ENCODE measurements around the gene TSTD2.

The TSTD2 gene

DNA sequence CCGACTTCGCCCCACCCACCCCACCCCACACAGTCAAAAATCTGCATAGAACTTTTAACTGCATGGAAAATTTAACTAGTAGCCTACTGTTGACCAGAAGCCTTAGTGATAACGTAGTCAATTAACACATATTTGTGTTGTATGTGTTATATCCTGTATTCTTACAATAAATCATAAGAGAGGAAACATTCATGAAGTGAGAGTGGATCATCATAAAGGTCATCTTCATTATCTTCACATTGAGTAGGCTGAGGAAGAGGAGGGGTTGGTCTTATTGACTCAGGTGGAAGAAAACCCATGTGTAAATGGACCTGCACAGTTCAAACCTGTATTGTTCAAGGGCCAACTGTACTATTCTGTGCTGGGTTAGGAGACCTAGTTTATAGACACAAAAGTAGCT lies 32.6 kb upstream of the TSTD2 start:
- H3K4me3 ChIP-seq (ENCODE audit: insufficient read depth in 1 of 2, low read depth in 1 of 2, low read length in 2 of 2) = no peak overlapping the region
- H4K91ac ChIP-seq (ENCODE audit: low read length) = no peak overlapping the region
- H3K79me1 ChIP-seq (replicated peaks; ENCODE audit: low read length, poor library complexity, severe bottlenecking) = peaks cover 18% of the 10 kb centered on the region
- H3K27ac ChIP-seq (ENCODE audit: low read length, poor library complexity, severe bottlenecking) = no peak overlapping the region
- no peak overlapping the region for H2AK5ac ChIP-seq (ENCODE audit: low read length, severe bottlenecking)
- H3K27me3 ChIP-seq (ENCODE audit: control insufficient read depth in 1 of 2, insufficient read depth in 1 of 2, low read length in 2 of 2) = no peaks in the 10 kb centered on the region
- H3K23ac ChIP-seq (ENCODE audit: low read length in 2 of 2) = no peak overlapping the region
- no peak overlapping the region for H4K8ac ChIP-seq (ENCODE audit: low read length)
- H3K14ac ChIP-seq (ENCODE audit: low read length in 2 of 2) = no peak overlapping the region
- H3K9me3 ChIP-seq (ENCODE audit: control insufficient read depth, low read length) = no peaks in the 10 kb centered on the region
- no peak overlapping the region for H2AFZ ChIP-seq (ENCODE audit: low read depth, low read length)
- WGBS = 100% methylated on average over 1 of the region's 3 CpGs
- no peak overlapping the region for H2BK5ac ChIP-seq (ENCODE audit: low read depth, low read length, poor library complexity, severe bottlenecking)
- H3K4ac ChIP-seq (ENCODE audit: low read depth in 1 of 2, low read length in 2 of 2) = no peak overlapping the region
- H3K4me1 ChIP-seq (ENCODE audit: control insufficient read depth, insufficient read depth, low read depth, low read length) = no peaks in the 10 kb centered on the region
- H2BK12ac ChIP-seq (ENCODE audit: low read length in 2 of 2) = no peak overlapping the region
- H3K18ac ChIP-seq (ENCODE audit: low read depth in 1 of 2, low read length in 2 of 2) = no peak overlapping the region
- H2BK120ac ChIP-seq (ENCODE audit: low read depth, low read length) = no peak overlapping the region
- H2BK15ac ChIP-seq (ENCODE audit: low read depth, poor library complexity, severe bottlenecking) = no peak overlapping the region
- no peak overlapping the region for H3K4me2 ChIP-seq (ENCODE audit: low read length, poor library complexity, severe bottlenecking)
- DNase-seq = no peak
- no peak overlapping the region for H3K9ac ChIP-seq (ENCODE audit: low read length)
- H3K36me3 ChIP-seq (ENCODE audit: control insufficient read depth in 1 of 2, insufficient read depth in 2 of 2, low read depth in 1 of 2, low read length in 2 of 2) = peaks cover 17 to 97% of the 10 kb centered on the region in 2 experiments

DNA sequence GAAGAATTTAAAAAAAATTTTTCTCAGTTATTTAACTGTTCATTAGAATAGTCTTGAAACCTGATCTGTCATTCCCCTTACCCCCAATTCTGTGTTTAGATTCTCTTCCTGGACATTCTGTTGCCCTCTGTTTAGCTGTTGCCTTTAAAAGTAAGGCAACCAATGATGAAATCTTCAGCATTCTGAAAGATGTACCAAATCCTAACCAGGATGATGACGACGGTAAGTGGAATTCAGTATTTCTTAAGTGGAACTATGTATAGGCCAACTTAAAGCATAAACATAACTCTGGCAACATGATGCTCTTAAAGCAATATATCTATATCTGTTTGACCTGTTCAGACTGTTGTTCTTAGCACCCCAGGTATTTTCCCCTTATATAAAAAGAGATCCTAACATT lies 27.7 kb upstream of the TSTD2 start:
- no peak overlapping the region for H3K14ac ChIP-seq (ENCODE audit: low read length in 2 of 2)

DNA sequence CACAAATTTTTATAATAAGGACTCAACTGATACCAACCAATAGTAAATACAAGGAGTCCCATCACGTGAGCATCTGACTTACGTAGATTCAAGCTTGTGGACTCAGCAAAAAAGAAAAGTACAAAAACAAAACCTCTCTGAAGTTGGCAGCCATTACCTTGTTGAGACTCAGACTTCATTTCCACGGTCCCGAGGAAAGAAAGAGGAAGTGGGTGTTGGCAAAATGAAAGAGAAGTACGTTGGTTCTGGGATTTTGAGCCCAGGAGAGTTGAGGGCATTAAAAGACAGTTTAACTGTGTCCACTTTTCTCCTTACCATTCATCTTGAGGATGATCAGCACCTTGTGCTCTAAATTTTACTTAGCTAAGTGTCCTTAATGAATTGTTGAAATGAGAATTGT lies 27.2 kb upstream of the TSTD2 start:
- H3K18ac ChIP-seq (ENCODE audit: low read depth in 1 of 2, low read length in 2 of 2) = no peak overlapping the region
- H3K79me1 ChIP-seq (replicated peaks; ENCODE audit: low read length, poor library complexity, severe bottlenecking) = peaks cover 19% of the 10 kb centered on the region
- H3K23ac ChIP-seq (ENCODE audit: low read length in 2 of 2) = no peak overlapping the region
- no peak overlapping the region for H4K91ac ChIP-seq (ENCODE audit: low read length)
- no peak overlapping the region for H2AK5ac ChIP-seq (ENCODE audit: low read length, severe bottlenecking)
- H3K9ac ChIP-seq (ENCODE audit: low read length) = no peak overlapping the region
- no peak overlapping the region for H3K27ac ChIP-seq (ENCODE audit: low read length, poor library complexity, severe bottlenecking)
- H4K8ac ChIP-seq (ENCODE audit: low read length) = no peak overlapping the region
- no peaks in the 10 kb centered on the region for H3K4me1 ChIP-seq (ENCODE audit: control insufficient read depth, insufficient read depth, low read depth, low read length)
- H3K4me2 ChIP-seq (ENCODE audit: low read length, poor library complexity, severe bottlenecking) = no peak overlapping the region
- H2BK120ac ChIP-seq (ENCODE audit: low read depth, low read length) = no peak overlapping the region
- H3K4ac ChIP-seq (ENCODE audit: low read depth in 1 of 2, low read length in 2 of 2) = no peak overlapping the region
- H3K27me3 ChIP-seq (ENCODE audit: control insufficient read depth in 1 of 2, insufficient read depth in 1 of 2, low read length in 2 of 2) = no peaks in the 10 kb centered on the region
- H2AFZ ChIP-seq (ENCODE audit: low read depth, low read length) = no peak overlapping the region
- H3K14ac ChIP-seq (ENCODE audit: low read length in 2 of 2) = no peak overlapping the region
- H2BK15ac ChIP-seq (ENCODE audit: low read depth, poor library complexity, severe bottlenecking) = no peak overlapping the region
- H2BK12ac ChIP-seq (ENCODE audit: low read length in 2 of 2) = no peak overlapping the region
- H3K36me3 ChIP-seq (ENCODE audit: control insufficient read depth in 1 of 2, insufficient read depth in 2 of 2, low read depth in 1 of 2, low read length in 2 of 2) = peaks cover 25 to 98% of the 10 kb centered on the region in 2 experiments
- no peak overlapping the region for H2BK5ac ChIP-seq (ENCODE audit: low read depth, low read length, poor library complexity, severe bottlenecking)
- no peak overlapping the region for H3K4me3 ChIP-seq (ENCODE audit: insufficient read depth in 1 of 2, low read depth in 1 of 2, low read length in 2 of 2)
- 98% methylated on average over 5 of the region's 5 CpGs for WGBS
- DNase-seq = no peak
- H3K9me3 ChIP-seq (ENCODE audit: control insufficient read depth, low read length) = peaks cover 3% of the 10 kb centered on the region

More for the DNA sequence above, 27.7 kb upstream of the TSTD2 start:
- Histone ChIP-seq H3K23ac (ENCODE audit: low read length in 2 of 2) (no peak overlapping the region), H3K4ac (ENCODE audit: low read depth in 1 of 2, low read length in 2 of 2) (no peak overlapping the region), H2AK5ac (ENCODE audit: low read length, severe bottlenecking) (no peak overlapping the region), H3K36me3 (ENCODE audit: control insufficient read depth in 1 of 2, insufficient read depth in 2 of 2, low read depth in 1 of 2, low read length in 2 of 2) (peaks cover 25 to 97% of the 10 kb centered on the region in 2 experiments), H3K9me3 (ENCODE audit: control insufficient read depth, low read length) (peaks cover 3% of the 10 kb centered on the region), H2BK120ac (ENCODE audit: low read depth, low read length) (no peak overlapping the region), H2AFZ (ENCODE audit: low read depth, low read length) (no peak overlapping the region), H2BK5ac (ENCODE audit: low read depth, low read length, poor library complexity, severe bottlenecking) (no peak overlapping the region), H4K91ac (ENCODE audit: low read length) (no peak overlapping the region), H3K4me3 (ENCODE audit: insufficient read depth in 1 of 2, low read depth in 1 of 2, low read length in 2 of 2) (no peak overlapping the region), H3K4me1 (ENCODE audit: control insufficient read depth, insufficient read depth, low read depth, low read length) (no peaks in the 10 kb centered on the region), H2BK12ac (ENCODE audit: low read length in 2 of 2) (no peak overlapping the region), H3K79me1 (replicated peaks; ENCODE audit: low read length, poor library complexity, severe bottlenecking) (peaks cover 19% of the 10 kb centered on the region), H4K8ac (ENCODE audit: low read length) (no peak overlapping the region), H3K27ac (ENCODE audit: low read length, poor library complexity, severe bottlenecking) (no peak overlapping the region), H3K18ac (ENCODE audit: low read depth in 1 of 2, low read length in 2 of 2) (no peak overlapping the region), H2BK15ac (ENCODE audit: low read depth, poor library complexity, severe bottlenecking) (no peak overlapping the region), H3K4me2 (ENCODE audit: low read length, poor library complexity, severe bottlenecking) (no peak overlapping the region), H3K9ac (ENCODE audit: low read length) (no peak overlapping the region), H3K27me3 (ENCODE audit: control insufficient read depth in 1 of 2, insufficient read depth in 1 of 2, low read length in 2 of 2) (no peaks in the 10 kb centered on the region)
- peak; percentile 54 for DNase-seq
- no CpG with 5 or more reads among the region's 2 CpGs for WGBS

DNA sequence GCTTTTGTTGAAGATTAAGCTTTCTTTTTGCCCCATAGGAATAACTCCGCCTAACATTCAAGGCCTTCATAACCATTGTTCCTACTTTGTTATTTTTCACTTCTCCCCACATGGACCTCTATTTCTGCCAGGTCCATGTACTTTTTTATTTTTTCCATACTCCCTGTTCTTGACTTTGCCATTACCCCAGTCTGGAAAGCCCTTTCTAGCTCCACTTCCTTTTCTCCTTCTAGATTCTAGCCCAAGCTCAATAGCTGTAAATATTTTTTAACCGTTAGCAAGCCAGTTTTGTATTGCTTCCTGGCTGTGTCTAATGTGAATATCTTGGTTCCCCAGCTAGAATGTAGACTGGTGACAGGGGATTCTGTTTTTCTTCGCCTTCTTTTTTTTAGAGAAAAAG lies 26.6 kb upstream of the TSTD2 start:
- Histone ChIP-seq H3K36me3 (ENCODE audit: control insufficient read depth in 1 of 2, insufficient read depth in 2 of 2, low read depth in 1 of 2, low read length in 2 of 2) (peaks cover 25 to 98% of the 10 kb centered on the region in 2 experiments), H3K4me3 (ENCODE audit: insufficient read depth in 1 of 2, low read depth in 1 of 2, low read length in 2 of 2) (no peak overlapping the region), H2BK12ac (ENCODE audit: low read length in 2 of 2) (no peak overlapping the region), H3K18ac (ENCODE audit: low read depth in 1 of 2, low read length in 2 of 2) (no peak overlapping the region), H2BK5ac (ENCODE audit: low read depth, low read length, poor library complexity, severe bottlenecking) (no peak overlapping the region), H3K27ac (ENCODE audit: low read length, poor library complexity, severe bottlenecking) (no peak overlapping the region), H3K9ac (ENCODE audit: low read length) (no peak overlapping the region), H3K79me1 (replicated peaks; ENCODE audit: low read length, poor library complexity, severe bottlenecking) (peaks cover 19% of the 10 kb centered on the region), H3K4ac (ENCODE audit: low read depth in 1 of 2, low read length in 2 of 2) (no peak overlapping the region), H3K23ac (ENCODE audit: low read length in 2 of 2) (no peak overlapping the region), H3K14ac (ENCODE audit: low read length in 2 of 2) (no peak overlapping the region), H2AFZ (ENCODE audit: low read depth, low read length) (no peak overlapping the region), H3K4me2 (ENCODE audit: low read length, poor library complexity, severe bottlenecking) (no peak overlapping the region), H4K91ac (ENCODE audit: low read length) (no peak overlapping the region), H3K9me3 (ENCODE audit: control insufficient read depth, low read length) (peaks cover 3% of the 10 kb centered on the region), H3K4me1 (ENCODE audit: control insufficient read depth, insufficient read depth, low read depth, low read length) (no peaks in the 10 kb centered on the region), H2BK15ac (ENCODE audit: low read depth, poor library complexity, severe bottlenecking) (no peak overlapping the region), H3K27me3 (ENCODE audit: control insufficient read depth in 1 of 2, insufficient read depth in 1 of 2, low read length in 2 of 2) (no peaks in the 10 kb centered on the region), H2BK120ac (ENCODE audit: low read depth, low read length) (no peak overlapping the region), H2AK5ac (ENCODE audit: low read length, severe bottlenecking) (no peak overlapping the region), H4K8ac (ENCODE audit: low read length) (no peak overlapping the region)
- WGBS = 96% methylated on average over 3 of the region's 3 CpGs
- no peak for DNase-seq
